SH-SY5Y (cell line): ENCODE measurements around the gene ACBD7.

Source experiments
- GATA2 ChIP-seq: IDR thresholded peaks from 2 replicates; pipeline ENCODE4 v1.6.1; 2011; ENCODE audit warnings: mild to moderate bottlenecking, low read depth, low read length
- GATA3 ChIP-seq: IDR thresholded peaks from 2 replicates; pipeline ENCODE4 v1.6.1; 2011; ENCODE audit warnings: low read depth, mild to moderate bottlenecking, low read length, moderate library complexity

DNA sequence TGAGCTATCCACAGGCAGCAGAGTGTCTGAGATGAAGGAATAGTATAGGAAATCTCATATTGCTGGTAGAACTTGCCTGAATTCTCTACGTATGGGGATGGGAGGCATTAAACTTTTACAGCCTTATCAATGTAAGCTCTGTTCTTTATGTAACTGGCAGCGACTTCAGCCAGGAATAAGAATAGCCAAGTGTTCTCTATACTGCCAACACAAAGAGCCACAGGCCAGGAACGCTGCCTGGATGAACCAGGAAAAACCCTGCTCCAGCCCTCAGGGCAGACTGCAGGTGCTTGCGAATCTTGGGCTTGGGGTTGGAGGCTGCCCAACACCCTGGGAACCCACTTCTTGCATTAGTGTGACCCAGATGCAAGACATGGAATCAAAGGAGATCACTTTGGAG, 50.9 kb downstream of the ACBD7 start:
- TF ChIP-seq GATA2 (no peak), GATA3 (no peak)
